Panc1 (cell line): ENCODE data around the gene VPS13A.
"Not testable (repeated sequence)": the region's sequence is repeated elsewhere in the genome, so short reads cannot be mapped to it uniquely, and the experiment has no call there.

Experiments
- CTCF ChIP-seq: fragments of 450-650 bp; IDR thresholded peaks from 2 replicates; pipeline ENCODE4 v1.5.1; 2017; ENCODE audit warnings: mild to moderate bottlenecking
- POLR2AphosphoS5 ChIP-seq: IDR thresholded peaks from 2 replicates; pipeline ENCODE4 v1.6.1; 2012; ENCODE audit warnings: mild to moderate bottlenecking, low read depth, low read length, moderate library complexity
- REST ChIP-seq, 2 experiments: IDR thresholded peaks; 2 replicates each; pipeline ENCODE4 v1.6.1; 2011 to 2012; ENCODE audit warnings: low read depth in 2 of 2, control low read depth in 1 of 2, low read length in 1 of 2, mild to moderate bottlenecking in 1 of 2, moderate library complexity in 1 of 2; ENCODE audit not compliant: insufficient read depth in 1 of 2
- SIN3A ChIP-seq: IDR thresholded peaks from 2 replicates; pipeline ENCODE4 v1.6.1; 2012; ENCODE audit warnings: low read depth, mild to moderate bottlenecking, low read length, moderate library complexity, borderline replicate concordance; ENCODE audit not compliant: insufficient read depth

- TF ChIP-seq CTCF; SIN3A; POLR2AphosphoS5; REST (IDR thresholded peaks at IDR 0.05; ENCODE audit: insufficient read depth in 1 of 2, low read depth in 2 of 2, low read length in 1 of 2): not testable (repeated sequence)
Observed at GRCh38 chr9:77441124-77441523, 263.8 kb downstream of the VPS13A start.
